CD4-positive, alpha-beta T cell (primary cell): Measurements from ENCODE around the gene PLPPR1. TPM values are rescaled to one million over a fixed set of nuclear protein-coding genes. Genes with fewer than 3 reads are reported as not detected.

Source experiments
- ATAC-seq: fragments of 200-7000 bp; cut with Tn5 transposase; one replicate; pipeline ENCODE4 v1.10.0; 2022; ENCODE audit warnings: mild to moderate bottlenecking; ENCODE audit not compliant: poor library complexity
- CTCF ChIA-PET: fragments of 350-600 bp; sonication (Branson Sonifier 250); formaldehyde crosslinking; loops from one replicate; lab custom pipeline; 2021; ENCODE audit warnings: antibody characterized with exemption, inconsistent platforms; lab: Charles Lee
- POLR2A ChIA-PET: fragments of 350-600 bp; sonication (Branson Sonifier 250); formaldehyde crosslinking; loops from one replicate; lab custom pipeline; 2021; ENCODE audit warnings: antibody characterized with exemption, inconsistent platforms; lab: Charles Lee
- DNase-seq, 14 experiments: peaks; one replicate each; pipeline ENCODE4 v3.0.0-alpha.2; 2013 to 2020; ENCODE audit warnings: mixed read lengths in 2 of 14
- H3K27ac ChIP-seq, 2 donors: one replicate each; pipeline versions ENCODE4 v1.5.1 to v1.7.0; 2013; ENCODE audit warnings: low read length in 2 of 2, low read depth in 1 of 2, mild to moderate bottlenecking in 1 of 2
- H3K27me3 ChIP-seq, 2 experiments: 1 replicate in 1 of 2; 2 replicates in 1 of 2; pipeline versions ENCODE4 v1.6.1 to v1.7.0; 2013; ENCODE audit warnings: low read length in 2 of 2, control low read depth in 1 of 2, mild to moderate bottlenecking in 1 of 2, moderate library complexity in 1 of 2; ENCODE audit not compliant: insufficient read depth in 2 of 2, control insufficient read depth in 1 of 2
- H3K36me3 ChIP-seq: one replicate; pipeline ENCODE4 v1.6.1; 2013; ENCODE audit warnings: low read length, control low read depth; ENCODE audit not compliant: insufficient read depth
- H3K4me1 ChIP-seq: one replicate; pipeline ENCODE4 v1.6.1; 2013; ENCODE audit warnings: low read length, control low read depth; ENCODE audit not compliant: insufficient read depth
- H3K4me3 ChIP-seq: one replicate; pipeline ENCODE4 v1.5.1; 2013; ENCODE audit warnings: mild to moderate bottlenecking, low read length, moderate library complexity
- H3K9me3 ChIP-seq, 2 experiments: 1 replicate in 1 of 2; 2 replicates in 1 of 2; pipeline versions ENCODE4 v1.6.1 to v1.7.0; 2013; ENCODE audit warnings: low read length in 2 of 2, mild to moderate bottlenecking in 2 of 2, control low read depth in 1 of 2, moderate library complexity in 1 of 2; ENCODE audit not compliant: control insufficient read depth in 1 of 2, insufficient read depth in 1 of 2
- H3K27ac Mint-ChIP-seq: one replicate; pipeline ENCODE4 v1.8.0; 2020; ENCODE audit warnings: mixed read lengths
- H3K27me3 Mint-ChIP-seq: one replicate; pipeline ENCODE4 v1.8.0; 2021; ENCODE audit warnings: mixed read lengths
- H3K36me3 Mint-ChIP-seq: one replicate; pipeline ENCODE4 v1.8.0; 2021; ENCODE audit warnings: low read depth, mixed read lengths
- H3K4me1 Mint-ChIP-seq: one replicate; pipeline ENCODE4 v1.8.0; 2021; ENCODE audit warnings: low read depth, mixed read lengths
- H3K4me3 Mint-ChIP-seq: one replicate; pipeline ENCODE4 v1.8.0; 2020; ENCODE audit warnings: mild to moderate bottlenecking, mixed read lengths
- H3K9me3 Mint-ChIP-seq: one replicate; pipeline ENCODE4 v1.8.0; 2020; ENCODE audit warnings: mixed read lengths
- intact Hi-C, 2 experiments: fragments of 100-400 bp; cut with DNase I in 1 of 2; cut with micrococcal nuclease in 1 of 2; formaldehyde crosslinking; loops; one replicate each; pipeline versions ENCODE4 v1.15.1 to v1.9.0; 2023 to 2025; cut with DNase I, micrococcal nuclease
- total RNA-seq, 174 experiments: library from RNA in 2 of 174; stranded (reverse) in 2 of 174; gene quantifications; one replicate each; pipeline ENCODE4 v1.2.3 and lab custom pipeline; 2021 to 2026
- TF ChIP-seq, protein P1 (sequence below): fragments of 200-600 bp; IDR thresholded peaks from one replicate; pipeline ENCODE4 v1.8.0; 2022; ENCODE audit warnings: antibody characterized with exemption, mild to moderate bottlenecking

PLPPR1 gene
- total RNA-seq, 2 experiments from 2014 or later, result not detected

DNA sequence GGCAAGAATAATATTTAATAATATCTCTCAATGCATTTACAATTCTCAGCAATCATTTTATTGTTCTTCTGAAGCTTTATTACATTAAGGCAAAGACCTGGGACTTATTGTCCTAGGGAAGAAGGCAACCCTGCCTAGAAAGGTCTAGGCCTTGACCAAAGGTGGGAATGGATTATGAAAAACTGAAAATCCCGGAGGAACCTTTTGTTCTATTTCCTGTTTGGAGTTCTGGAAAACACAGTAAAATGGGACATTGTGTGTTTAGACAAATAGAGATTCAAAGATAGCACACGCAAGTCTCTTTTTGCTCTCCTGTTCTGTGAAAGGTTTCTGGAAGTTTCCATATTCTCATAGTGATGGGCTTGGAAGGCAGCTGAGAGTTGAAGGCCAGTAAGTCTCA lies 325.2 kb downstream of the PLPPR1 start:
- Histone ChIP-seq H3K9me3 (peaks cover 0 to 3% of the 10 kb centered on the region in 2 experiments), H3K4me3 (no peak overlapping the region), H3K27me3 (no peaks in the 10 kb centered on the region), H3K36me3 (no peaks in the 10 kb centered on the region), H3K4me1 (no peaks in the 10 kb centered on the region), H3K27ac (no peak overlapping the region)
- POLR2A ChIA-PET, result no interaction called here
- Mint-ChIP-seq H3K27ac (no peak overlapping the region), H3K9me3 (no peaks in the 10 kb centered on the region), H3K27me3 (peaks cover 27% of the 10 kb centered on the region), H3K36me3 (no peaks in the 10 kb centered on the region), H3K4me3 (no peak overlapping the region), H3K4me1 (no peaks in the 10 kb centered on the region)
- TF ChIP-seq, protein P1, sequence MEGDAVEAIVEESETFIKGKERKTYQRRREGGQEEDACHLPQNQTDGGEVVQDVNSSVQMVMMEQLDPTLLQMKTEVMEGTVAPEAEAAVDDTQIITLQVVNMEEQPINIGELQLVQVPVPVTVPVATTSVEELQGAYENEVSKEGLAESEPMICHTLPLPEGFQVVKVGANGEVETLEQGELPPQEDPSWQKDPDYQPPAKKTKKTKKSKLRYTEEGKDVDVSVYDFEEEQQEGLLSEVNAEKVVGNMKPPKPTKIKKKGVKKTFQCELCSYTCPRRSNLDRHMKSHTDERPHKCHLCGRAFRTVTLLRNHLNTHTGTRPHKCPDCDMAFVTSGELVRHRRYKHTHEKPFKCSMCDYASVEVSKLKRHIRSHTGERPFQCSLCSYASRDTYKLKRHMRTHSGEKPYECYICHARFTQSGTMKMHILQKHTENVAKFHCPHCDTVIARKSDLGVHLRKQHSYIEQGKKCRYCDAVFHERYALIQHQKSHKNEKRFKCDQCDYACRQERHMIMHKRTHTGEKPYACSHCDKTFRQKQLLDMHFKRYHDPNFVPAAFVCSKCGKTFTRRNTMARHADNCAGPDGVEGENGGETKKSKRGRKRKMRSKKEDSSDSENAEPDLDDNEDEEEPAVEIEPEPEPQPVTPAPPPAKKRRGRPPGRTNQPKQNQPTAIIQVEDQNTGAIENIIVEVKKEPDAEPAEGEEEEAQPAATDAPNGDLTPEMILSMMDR, result no peak
- no peak for ATAC-seq
- CTCF ChIA-PET, result no interaction called here
- DNase-seq, result no peak
- intact Hi-C loops, result no loop called here

DNA sequence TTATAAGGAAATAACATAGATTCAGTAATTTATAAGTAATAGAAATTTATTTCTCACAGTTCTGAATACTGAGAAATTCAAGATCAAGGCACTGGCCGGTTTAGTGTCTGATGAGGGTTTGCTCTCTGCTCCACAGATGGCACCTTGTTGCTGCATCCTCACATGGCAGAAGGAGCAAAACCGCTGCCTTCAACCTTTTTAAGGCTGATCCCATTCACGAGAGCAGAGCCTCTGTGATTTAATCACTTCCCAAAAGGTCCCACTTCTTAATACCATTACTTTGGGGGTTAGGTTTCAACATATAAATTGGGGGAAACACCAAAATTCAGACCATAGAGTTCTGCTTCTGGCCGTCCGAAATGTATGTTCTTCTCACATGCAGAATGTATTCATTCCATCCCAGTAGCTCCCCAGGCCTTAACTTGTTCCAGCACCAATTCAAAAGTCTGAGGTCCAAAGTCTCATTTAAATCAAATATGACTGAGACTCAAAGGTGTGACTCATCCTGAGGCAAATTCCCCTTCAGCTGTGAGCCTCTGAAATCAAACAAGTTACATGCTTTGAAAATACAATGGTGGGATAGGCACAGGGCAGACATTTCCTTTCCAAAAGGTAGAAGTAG lies 325.7 kb downstream of the PLPPR1 start:
- DNase-seq, result no peak
- Mint-ChIP-seq H3K9me3 (no peaks in the 10 kb centered on the region), H3K27ac (no peak overlapping the region), H3K36me3 (no peaks in the 10 kb centered on the region), H3K27me3 (peaks cover 27% of the 10 kb centered on the region), H3K4me1 (no peaks in the 10 kb centered on the region), H3K4me3 (no peak overlapping the region)
- CTCF ChIA-PET, result no interaction called here
- POLR2A ChIA-PET, result no interaction called here
- Histone ChIP-seq H3K27ac (no peak overlapping the region), H3K9me3 (peaks cover 0 to 3% of the 10 kb centered on the region in 2 experiments), H3K4me1 (no peaks in the 10 kb centered on the region), H3K36me3 (no peaks in the 10 kb centered on the region), H3K4me3 (no peak overlapping the region), H3K27me3 (no peaks in the 10 kb centered on the region)
- intact Hi-C loops, result no loop called here
- no peak for ATAC-seq
- TF ChIP-seq, protein P1, result no peak

DNA sequence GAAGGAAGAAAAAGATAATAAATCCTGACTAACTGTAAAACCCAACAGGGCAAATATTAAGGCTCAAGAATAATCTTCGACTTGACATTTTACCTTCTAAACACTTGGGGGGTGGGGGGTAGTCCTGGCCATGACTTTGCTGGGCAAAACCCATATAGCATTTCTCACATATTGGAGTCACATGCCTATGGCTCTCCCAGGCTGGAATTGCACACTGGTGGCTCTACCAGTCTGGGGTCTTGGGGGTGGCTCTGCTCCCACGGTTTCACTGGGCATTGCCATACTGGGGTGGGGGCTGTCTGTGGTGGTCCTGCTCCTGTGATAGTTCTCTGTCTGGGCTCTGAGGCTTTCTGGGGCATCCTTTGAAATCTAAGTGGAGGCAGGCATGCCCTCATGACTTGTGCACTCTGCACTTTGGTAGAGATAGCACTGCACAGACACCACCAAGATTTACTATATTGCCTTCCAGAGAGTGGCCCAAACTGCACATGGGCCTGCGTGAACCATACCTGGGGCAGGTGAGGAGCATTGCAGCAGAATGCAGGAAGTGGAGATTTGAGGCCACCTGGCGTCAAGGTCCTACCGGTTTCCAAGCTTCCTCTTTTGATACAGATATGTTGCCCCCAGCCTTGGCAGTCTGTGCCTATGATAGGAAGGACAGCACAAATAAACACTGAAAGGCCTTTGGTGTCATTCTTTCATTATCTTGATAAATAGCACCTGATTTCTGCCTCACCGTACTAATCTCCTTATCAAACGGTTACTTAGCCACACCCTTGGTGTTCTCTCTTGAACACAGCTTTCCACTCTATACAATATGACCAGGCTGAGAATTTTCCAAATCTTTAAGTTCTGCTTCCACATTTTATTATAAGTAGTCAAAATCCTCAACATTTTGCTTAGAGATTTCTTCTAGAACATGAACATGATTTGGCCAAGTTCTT lies 326.5 kb downstream of the PLPPR1 start:
- CTCF ChIA-PET, result no interaction called here
- H3K27ac Mint-ChIP-seq, result no peak overlapping the region

More for the DNA sequence above, 326.5 kb downstream of the PLPPR1 start:
- Histone ChIP-seq H3K27me3 (no peaks in the 10 kb centered on the region), H3K4me1 (no peaks in the 10 kb centered on the region), H3K4me3 (no peak overlapping the region), H3K9me3 (peaks cover 0 to 3% of the 10 kb centered on the region in 2 experiments), H3K36me3 (no peaks in the 10 kb centered on the region), H3K27ac (no peak overlapping the region)
- POLR2A ChIA-PET, result no interaction called here
- Mint-ChIP-seq H3K27me3 (peaks cover 27% of the 10 kb centered on the region), H3K4me3 (no peak overlapping the region), H3K36me3 (no peaks in the 10 kb centered on the region), H3K9me3 (no peaks in the 10 kb centered on the region), H3K4me1 (no peaks in the 10 kb centered on the region)
- ATAC-seq (no peak), DNase-seq (no peak)
- intact Hi-C loops, result no loop called here
- TF ChIP-seq, protein P1, result no peak
